IPS-18a (cell line): ENCODE measurements around the gene PLSCR4.
"Not testable (repeated sequence)": the region's sequence is repeated elsewhere in the genome, so short reads cannot be mapped to it uniquely, and the experiment has no call there.

Experiments
- H3K27ac ChIP-seq: one replicate; pipeline ENCODE4 v1.5.1; 2013; ENCODE audit warnings: low read length
- H3K27me3 ChIP-seq: one replicate; pipeline ENCODE4 v1.6.1; 2013; ENCODE audit warnings: mild to moderate bottlenecking, low read length; ENCODE audit not compliant: control insufficient read depth, insufficient read depth
- H3K36me3 ChIP-seq: one replicate; pipeline ENCODE4 v1.6.1; 2013; ENCODE audit warnings: low read depth, low read length; ENCODE audit not compliant: control insufficient read depth
- H3K4me1 ChIP-seq: one replicate; pipeline ENCODE4 v1.6.1; 2013; ENCODE audit warnings: low read depth, low read length; ENCODE audit not compliant: control insufficient read depth
- H3K4me3 ChIP-seq: one replicate; pipeline ENCODE4 v1.5.1; 2013; ENCODE audit warnings: low read length
- H3K9ac ChIP-seq: one replicate; pipeline ENCODE4 v1.6.1; 2013; ENCODE audit warnings: mild to moderate bottlenecking, low read length, moderate library complexity
- H3K9me3 ChIP-seq: one replicate; pipeline ENCODE4 v1.6.1; 2013; ENCODE audit warnings: low read depth, low read length; ENCODE audit not compliant: control insufficient read depth

Gene PLSCR4, protein sequence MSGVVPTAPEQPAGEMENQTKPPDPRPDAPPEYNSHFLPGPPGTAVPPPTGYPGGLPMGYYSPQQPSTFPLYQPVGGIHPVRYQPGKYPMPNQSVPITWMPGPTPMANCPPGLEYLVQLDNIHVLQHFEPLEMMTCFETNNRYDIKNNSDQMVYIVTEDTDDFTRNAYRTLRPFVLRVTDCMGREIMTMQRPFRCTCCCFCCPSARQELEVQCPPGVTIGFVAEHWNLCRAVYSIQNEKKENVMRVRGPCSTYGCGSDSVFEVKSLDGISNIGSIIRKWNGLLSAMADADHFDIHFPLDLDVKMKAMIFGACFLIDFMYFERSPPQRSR

DNA sequence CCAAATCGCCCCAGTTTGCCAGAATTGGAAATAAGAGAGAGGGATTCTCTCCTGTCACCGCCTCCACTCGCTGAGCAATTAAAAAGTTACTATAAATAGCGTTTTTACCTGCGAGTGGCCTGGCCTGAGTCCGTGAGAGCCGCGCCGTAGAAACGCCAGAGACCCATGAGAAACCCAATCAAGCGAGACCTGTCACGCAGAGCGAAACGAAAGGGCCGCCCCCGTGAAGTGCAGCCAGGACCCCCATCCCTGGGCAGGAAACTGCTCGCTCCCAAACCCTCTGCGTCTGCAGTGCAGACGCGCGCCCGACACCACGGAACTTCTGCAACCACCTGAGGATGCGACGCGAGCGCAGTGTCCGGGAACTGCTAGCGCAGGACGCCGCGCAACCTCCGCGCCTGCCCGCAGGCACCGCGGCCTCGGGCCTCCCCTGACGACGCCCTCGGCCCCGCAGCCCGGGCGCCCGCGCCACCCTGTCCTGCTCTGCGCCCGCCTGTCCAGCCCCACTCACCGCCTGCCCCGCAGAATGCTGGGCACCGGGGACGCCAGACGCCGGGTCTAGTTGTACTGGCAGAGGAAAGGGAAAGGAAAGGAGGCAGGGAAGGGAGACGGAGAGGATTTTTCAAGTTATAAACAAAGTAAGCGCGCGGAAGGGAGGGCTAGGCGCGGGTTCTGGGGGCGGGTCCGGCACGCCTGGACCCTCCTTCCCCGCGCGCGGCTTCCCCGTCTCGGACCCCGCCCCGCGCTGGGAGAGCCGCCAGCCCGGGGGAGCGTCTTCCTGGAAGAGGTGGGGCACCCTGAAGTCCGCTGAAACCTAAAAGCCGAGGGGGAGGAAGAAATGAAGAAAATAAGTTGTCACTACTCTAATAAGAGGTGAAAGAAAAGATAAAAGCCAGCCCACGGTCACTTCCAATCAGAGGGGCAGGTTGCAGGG lies at the start of gene PLSCR4:
TSS of gene PLSCR4 (minus strand) at position 657 of the 934 bp plus-strand sequence. CDS start 29,034 bp downstream, outside the sequence.
- no peak within 1 kb of the TSS for H3K27ac ChIP-seq
- peaks cover 12% of the 10 kb centered on the region for H3K27me3 ChIP-seq
- peak within 1 kb of the TSS; percentile 72 for H3K4me3 ChIP-seq
- peak within 1 kb of the TSS; percentile 42 for H3K9ac ChIP-seq
- peaks cover 6% of the 10 kb centered on the region for H3K4me1 ChIP-seq
- no peaks in the 10 kb centered on the region for H3K36me3 ChIP-seq
- H3K9me3 ChIP-seq, result no peaks in the 10 kb centered on the region

DNA sequence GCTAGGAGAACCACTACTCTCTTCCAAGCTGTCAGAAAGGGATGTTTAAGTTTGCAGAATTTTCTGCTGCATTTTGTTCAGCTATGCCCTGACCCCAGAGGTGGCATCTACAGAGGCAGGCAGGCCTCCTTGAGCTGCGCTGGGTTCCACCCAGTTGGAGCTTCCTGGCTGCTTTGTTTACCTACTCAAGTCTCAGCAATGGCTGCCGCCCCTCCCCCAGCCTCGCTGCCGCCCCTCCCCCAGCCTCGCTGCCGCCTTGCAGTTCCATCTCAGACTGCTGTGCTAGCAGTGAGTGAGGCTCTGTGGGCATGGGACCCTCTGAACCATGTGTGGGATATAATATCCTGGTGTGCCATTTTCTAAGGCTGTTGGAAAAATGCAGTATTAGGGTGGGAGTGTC lies 42.5 kb upstream of the PLSCR4 start:
- not testable (repeated sequence) for H3K9me3 ChIP-seq, H3K4me1 ChIP-seq, H3K27ac ChIP-seq, H3K4me3 ChIP-seq, H3K36me3 ChIP-seq, H3K9ac ChIP-seq, H3K27me3 ChIP-seq

DNA sequence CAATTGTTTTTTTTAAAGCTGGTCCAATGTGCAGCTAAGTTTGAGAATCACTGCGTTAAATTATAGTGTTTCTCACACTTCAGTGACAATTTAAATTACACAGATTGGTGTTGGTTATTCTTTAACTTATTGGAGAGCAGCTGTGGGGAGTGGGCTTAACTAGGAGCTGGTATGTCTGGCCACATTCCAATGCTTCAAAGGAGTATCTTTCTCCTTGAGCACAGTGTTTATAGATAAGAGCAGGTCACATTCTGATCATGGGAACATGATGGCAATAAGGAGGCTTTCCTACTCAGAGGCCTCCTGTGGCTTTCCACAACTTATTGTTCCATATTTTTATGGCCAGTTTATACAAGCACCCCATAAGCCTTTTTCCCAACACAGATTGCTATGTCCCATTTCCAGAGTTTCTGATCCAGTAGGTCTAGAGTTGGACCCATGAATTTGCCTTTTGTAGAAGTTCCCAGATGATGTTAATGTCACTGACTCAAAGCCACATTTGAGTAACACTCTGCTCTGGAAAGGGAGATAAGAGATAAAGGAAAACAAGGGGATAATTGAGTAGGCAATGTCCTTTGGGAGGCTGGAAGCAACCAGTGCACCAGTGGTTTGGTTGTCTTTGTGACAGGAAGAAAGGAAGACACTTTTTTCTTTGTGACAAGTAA lies 33.0 kb upstream of the PLSCR4 start:
- no peak overlapping the region for H3K27ac ChIP-seq
- H3K36me3 ChIP-seq, result no peaks in the 10 kb centered on the region
- no peak overlapping the region for H3K4me3 ChIP-seq
- H3K9me3 ChIP-seq, result no peaks in the 10 kb centered on the region
- H3K27me3 ChIP-seq, result no peaks in the 10 kb centered on the region
- H3K9ac ChIP-seq, result no peak overlapping the region
- H3K4me1 ChIP-seq, result no peaks in the 10 kb centered on the region

DNA sequence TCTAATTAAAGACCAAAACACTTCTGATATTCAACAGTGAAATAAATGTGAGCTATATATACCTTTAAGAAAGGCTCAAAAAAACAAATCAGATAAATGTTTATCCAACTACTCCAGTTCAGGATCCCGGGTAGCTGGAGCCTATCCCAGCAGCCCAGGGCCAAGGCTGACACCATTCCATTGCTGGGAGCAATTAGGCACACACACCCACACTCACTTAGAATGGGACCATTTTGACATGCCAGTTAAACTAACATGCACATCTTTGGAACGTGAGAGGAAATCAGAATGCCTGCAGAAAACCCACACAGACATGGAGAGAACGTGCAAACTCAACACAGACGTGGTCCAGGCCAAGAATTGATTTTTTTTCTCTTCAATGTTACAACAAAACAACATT lies 30.0 kb upstream of the PLSCR4 start:
- H3K36me3 ChIP-seq, result no peaks in the 10 kb centered on the region
- no peak overlapping the region for H3K27ac ChIP-seq
- no peaks in the 10 kb centered on the region for H3K9me3 ChIP-seq
- H3K27me3 ChIP-seq, result no peaks in the 10 kb centered on the region
- H3K4me3 ChIP-seq, result no peak overlapping the region
- H3K9ac ChIP-seq, result no peak overlapping the region
- H3K4me1 ChIP-seq, result no peaks in the 10 kb centered on the region

DNA sequence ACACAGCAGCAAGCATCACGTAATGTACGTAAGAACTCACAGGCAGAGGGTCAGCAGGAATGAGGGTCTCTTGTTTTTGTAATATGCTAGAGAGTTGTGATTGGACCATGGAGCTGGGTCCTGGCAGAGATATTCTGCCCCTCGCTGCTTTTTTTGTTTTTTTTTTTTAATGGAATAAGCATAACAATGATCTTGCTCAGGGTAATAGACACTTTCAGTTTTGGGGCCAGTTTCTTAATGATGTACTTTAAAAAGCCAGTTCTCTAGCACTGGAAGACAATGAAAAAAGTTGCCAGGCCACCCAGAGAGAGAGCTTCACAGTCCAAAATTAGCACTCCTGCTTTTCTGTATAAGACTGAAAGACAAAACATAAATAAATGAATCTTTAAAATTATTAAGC lies 29.0 kb upstream of the PLSCR4 start:
- Histone ChIP-seq H3K36me3 (no peaks in the 10 kb centered on the region), H3K9ac (no peak overlapping the region), H3K4me1 (no peaks in the 10 kb centered on the region), H3K27me3 (no peaks in the 10 kb centered on the region), H3K4me3 (no peak overlapping the region), H3K27ac (no peak overlapping the region), H3K9me3 (no peaks in the 10 kb centered on the region)

DNA sequence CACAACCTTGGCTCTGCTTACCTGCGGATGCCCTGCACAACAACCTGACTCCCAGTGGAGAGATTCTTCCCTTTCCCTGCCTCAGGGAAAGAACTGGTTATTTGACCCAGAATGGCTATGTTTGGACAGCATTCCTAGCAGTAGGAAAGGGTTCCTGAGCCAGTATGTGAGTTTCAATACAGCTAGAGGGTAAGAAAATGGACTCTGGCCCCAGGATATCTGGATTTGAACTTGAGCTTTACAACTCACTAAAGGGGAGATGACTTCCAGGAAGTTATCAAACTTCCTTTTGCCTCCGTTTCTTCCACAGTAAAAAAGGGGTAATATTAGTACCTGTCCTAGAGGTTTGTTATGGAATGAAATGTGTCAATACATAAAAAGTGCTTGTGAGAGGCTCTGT lies 28.1 kb upstream of the PLSCR4 start:
- no peaks in the 10 kb centered on the region for H3K27me3 ChIP-seq
- no peaks in the 10 kb centered on the region for H3K4me1 ChIP-seq
- no peaks in the 10 kb centered on the region for H3K9me3 ChIP-seq
- no peak overlapping the region for H3K4me3 ChIP-seq
- no peaks in the 10 kb centered on the region for H3K36me3 ChIP-seq
- no peak overlapping the region for H3K27ac ChIP-seq
- no peak overlapping the region for H3K9ac ChIP-seq

DNA sequence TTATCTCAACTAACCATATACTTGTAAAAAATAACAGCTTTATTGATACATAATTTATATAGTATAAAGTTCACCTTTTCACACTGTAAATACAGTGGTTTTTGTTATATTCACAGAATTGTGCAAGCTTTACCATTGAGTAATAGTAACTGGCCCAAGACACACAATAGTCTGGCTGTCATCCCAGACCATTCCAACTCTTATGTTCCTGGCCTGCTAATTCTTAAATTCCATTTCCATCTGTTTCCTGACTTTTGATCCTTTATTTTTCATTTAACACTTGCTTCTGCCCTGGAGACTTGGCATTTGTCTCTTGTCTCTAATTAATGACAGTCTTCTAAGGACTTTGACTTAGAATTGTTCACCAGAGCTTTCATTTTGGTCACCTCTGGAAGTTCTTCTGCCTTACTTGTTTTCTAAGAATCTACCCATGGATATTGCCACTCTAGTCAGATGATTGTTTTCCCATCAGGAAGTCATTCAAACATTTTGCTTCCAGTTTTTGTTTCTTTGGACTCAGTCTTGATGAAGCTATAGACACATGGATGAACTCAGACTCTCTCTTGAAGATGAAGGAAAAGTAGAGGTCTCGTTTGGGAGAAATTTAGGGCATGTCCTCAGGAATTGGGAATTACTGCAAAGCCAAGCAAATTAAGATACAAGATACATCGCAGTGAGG lies 27.2 kb upstream of the PLSCR4 start:
- H3K27ac ChIP-seq, result no peak overlapping the region
- no peak overlapping the region for H3K4me3 ChIP-seq
- no peaks in the 10 kb centered on the region for H3K9me3 ChIP-seq
- H3K27me3 ChIP-seq, result no peaks in the 10 kb centered on the region
- H3K36me3 ChIP-seq, result no peaks in the 10 kb centered on the region
- no peaks in the 10 kb centered on the region for H3K4me1 ChIP-seq
- H3K9ac ChIP-seq, result no peak overlapping the region

DNA sequence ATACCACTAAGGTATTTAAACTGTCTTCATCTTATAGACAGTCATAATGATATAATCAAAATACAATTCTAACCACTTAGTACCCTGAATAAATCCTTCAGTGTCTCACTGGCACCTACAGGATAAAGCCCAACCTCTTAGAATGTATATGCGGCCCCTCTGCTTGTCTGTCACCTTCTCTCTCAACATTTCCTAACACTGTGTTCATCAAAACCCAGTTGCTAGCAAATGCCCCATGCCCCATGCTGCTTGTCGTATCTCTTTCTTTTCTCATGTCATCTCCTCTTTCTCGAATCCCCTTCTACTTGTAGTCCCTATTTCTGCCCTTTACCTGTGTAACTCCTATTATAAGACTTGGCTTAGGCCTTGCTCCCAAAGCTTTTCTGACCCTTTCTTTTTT lies 24.6 kb upstream of the PLSCR4 start:
- H3K9ac ChIP-seq, result no peak overlapping the region

DNA sequence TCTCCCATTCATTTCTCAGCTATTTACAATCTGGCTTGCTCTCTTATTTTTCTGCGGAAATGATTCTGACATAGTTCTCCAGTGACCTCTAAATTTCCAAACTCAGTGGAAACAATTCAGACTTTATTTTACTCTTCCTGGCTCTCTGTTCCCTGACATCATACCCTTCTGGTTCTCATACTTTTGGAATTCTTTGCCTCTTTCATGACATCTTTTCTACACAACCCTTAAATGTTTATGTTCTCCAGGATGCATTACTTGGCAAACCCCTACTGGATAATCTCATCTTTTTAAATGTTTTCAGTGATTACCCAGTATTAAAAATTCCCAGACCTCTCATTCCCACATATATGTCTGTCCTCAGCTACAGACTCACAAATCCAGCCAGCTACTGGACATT lies 23.9 kb upstream of the PLSCR4 start:
- Histone ChIP-seq H3K36me3 (no peaks in the 10 kb centered on the region), H3K4me3 (no peak overlapping the region), H3K27ac (no peak overlapping the region), H3K9ac (no peak overlapping the region), H3K4me1 (no peaks in the 10 kb centered on the region), H3K9me3 (no peaks in the 10 kb centered on the region), H3K27me3 (no peaks in the 10 kb centered on the region)

More for the DNA sequence above, 24.6 kb upstream of the PLSCR4 start:
- Histone ChIP-seq H3K9me3 (no peaks in the 10 kb centered on the region), H3K36me3 (no peaks in the 10 kb centered on the region), H3K27me3 (no peaks in the 10 kb centered on the region), H3K4me1 (no peaks in the 10 kb centered on the region), H3K27ac (no peak overlapping the region), H3K4me3 (no peak overlapping the region)

DNA sequence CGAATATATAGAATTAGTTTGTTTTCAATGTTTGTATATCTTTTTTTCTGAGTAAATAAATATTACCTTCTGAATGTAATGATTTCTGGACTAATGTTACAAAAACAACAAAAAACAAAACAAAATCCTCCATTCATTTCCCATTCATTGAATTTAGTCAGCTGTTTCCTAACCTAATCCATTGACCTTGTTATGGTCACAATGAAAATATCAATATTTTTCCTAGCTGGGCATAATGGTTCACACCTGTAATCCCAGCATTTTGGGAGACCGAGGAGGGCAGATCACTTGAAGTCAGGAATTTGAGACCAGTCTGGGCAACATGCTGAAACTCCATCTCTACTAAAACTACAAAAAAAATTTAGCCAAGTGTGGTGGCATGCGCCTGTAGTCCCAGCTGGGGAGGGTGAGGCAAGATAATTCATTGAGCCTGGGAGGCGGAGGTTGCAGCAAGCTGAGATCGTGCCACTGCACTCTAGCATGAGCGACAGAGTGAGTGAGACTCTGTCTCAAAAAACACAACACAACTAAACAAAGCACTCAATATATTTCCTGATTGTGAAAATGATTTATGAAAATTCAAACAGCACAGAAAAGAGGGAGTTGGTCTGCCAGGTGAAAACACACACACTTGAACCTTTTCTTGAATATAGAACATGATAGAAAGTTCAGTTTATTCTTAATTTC lies 23.0 kb upstream of the PLSCR4 start:
- Histone ChIP-seq H3K9me3 (no peaks in the 10 kb centered on the region), H3K36me3 (no peaks in the 10 kb centered on the region), H3K4me3 (no peak overlapping the region), H3K27ac (no peak overlapping the region), H3K9ac (no peak overlapping the region), H3K27me3 (no peaks in the 10 kb centered on the region), H3K4me1 (no peaks in the 10 kb centered on the region)
